BJ (cell line): Measurements from ENCODE around the gene CD19. TPM values are rescaled to one million over a fixed set of nuclear protein-coding genes. Genes with fewer than 3 reads are reported as not detected.

Source experiments
- CTCF ChIA-PET: fragments of 350-600 bp; formaldehyde crosslinking; extraction: SDS; loops from one replicate; lab custom pipeline; 2021; ENCODE audit warnings: antibody characterized with exemption, inconsistent platforms; lab: Yijun Ruan, JAX
- POLR2A ChIA-PET: fragments of 300-600 bp; sonication (Branson Sonifier 250); formaldehyde crosslinking; extraction: SDS; loops from one replicate; lab custom pipeline; 2021; ENCODE audit warnings: antibody characterized with exemption; lab: Charles Lee
- DNase-seq: peaks from one replicate; pipeline ENCODE4 v3.0.0-alpha.2; 2011; ENCODE audit warnings: low read depth
- H3K27me3 ChIP-seq: 2 replicates; pipeline ENCODE4 v1.6.0; 2011; ENCODE audit warnings: low read length; ENCODE audit not compliant: control insufficient read depth, insufficient read depth
- H3K36me3 ChIP-seq: 2 replicates; pipeline ENCODE4 v1.5.1; 2011; ENCODE audit warnings: low read length; ENCODE audit not compliant: control insufficient read depth, insufficient read depth
- H3K4me3 ChIP-seq: 2 replicates; pipeline ENCODE4 v1.5.1; 2011; ENCODE audit warnings: low read depth, mild to moderate bottlenecking, control low read depth, low read length
- polyA plus RNA-seq: library from polyadenylated mRNA; depleted of rRNA; stranded (reverse); fragments of >200 nt; gene quantifications from 2 replicates; pipeline ENCODE4 v1.2.3, GENCODE V29; 2011
- TF ChIP-seq, protein P1 (sequence below): IDR thresholded peaks from 2 replicates; pipeline ENCODE4 v1.5.1; 2011; ENCODE audit warnings: low read depth, mild to moderate bottlenecking, control low read depth, inconsistent platforms, low read length, moderate library complexity; ENCODE audit not compliant: insufficient read depth

Gene CD19
- polyA plus RNA-seq, 1 experiment, result not detected

DNA sequence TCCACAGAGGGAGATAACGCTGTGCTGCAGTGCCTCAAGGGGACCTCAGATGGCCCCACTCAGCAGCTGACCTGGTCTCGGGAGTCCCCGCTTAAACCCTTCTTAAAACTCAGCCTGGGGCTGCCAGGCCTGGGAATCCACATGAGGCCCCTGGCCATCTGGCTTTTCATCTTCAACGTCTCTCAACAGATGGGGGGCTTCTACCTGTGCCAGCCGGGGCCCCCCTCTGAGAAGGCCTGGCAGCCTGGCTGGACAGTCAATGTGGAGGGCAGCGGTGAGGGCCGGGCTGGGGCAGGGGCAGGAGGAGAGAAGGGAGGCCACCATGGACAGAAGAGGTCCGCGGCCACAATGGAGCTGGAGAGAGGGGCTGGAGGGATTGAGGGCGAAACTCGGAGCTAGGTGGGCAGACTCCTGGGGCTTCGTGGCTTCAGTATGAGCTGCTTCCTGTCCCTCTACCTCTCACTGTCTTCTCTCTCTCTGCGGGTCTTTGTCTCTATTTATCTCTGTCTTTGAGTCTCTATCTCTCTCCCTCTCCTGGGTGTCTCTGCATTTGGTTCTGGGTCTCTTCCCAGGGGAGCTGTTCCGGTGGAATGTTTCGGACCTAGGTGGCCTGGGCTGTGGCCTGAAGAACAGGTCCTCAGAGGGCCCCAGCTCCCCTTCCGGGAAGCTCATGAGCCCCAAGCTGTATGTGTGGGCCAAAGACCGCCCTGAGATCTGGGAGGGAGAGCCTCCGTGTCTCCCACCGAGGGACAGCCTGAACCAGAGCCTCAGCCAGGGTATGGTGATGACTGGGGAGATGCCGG, 769 bp downstream of the CD19 start:
- H3K4me3 ChIP-seq, result no peak overlapping the region
- no peaks in the 10 kb centered on the region for H3K36me3 ChIP-seq
- ChIA-PET CTCF (interaction anchor here (1.5 to 2.9 kb wide), 2 partner anchors 12 to 86 kb away, joined by 5 to 20 read pairs; partner anchors contain the start of gene TUFM), POLR2A (no interaction called here)
- H3K27me3 ChIP-seq, result no peaks in the 10 kb centered on the region
- DNase-seq, result no peak
- TF ChIP-seq, protein P1, sequence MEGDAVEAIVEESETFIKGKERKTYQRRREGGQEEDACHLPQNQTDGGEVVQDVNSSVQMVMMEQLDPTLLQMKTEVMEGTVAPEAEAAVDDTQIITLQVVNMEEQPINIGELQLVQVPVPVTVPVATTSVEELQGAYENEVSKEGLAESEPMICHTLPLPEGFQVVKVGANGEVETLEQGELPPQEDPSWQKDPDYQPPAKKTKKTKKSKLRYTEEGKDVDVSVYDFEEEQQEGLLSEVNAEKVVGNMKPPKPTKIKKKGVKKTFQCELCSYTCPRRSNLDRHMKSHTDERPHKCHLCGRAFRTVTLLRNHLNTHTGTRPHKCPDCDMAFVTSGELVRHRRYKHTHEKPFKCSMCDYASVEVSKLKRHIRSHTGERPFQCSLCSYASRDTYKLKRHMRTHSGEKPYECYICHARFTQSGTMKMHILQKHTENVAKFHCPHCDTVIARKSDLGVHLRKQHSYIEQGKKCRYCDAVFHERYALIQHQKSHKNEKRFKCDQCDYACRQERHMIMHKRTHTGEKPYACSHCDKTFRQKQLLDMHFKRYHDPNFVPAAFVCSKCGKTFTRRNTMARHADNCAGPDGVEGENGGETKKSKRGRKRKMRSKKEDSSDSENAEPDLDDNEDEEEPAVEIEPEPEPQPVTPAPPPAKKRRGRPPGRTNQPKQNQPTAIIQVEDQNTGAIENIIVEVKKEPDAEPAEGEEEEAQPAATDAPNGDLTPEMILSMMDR, result no peak

DNA sequence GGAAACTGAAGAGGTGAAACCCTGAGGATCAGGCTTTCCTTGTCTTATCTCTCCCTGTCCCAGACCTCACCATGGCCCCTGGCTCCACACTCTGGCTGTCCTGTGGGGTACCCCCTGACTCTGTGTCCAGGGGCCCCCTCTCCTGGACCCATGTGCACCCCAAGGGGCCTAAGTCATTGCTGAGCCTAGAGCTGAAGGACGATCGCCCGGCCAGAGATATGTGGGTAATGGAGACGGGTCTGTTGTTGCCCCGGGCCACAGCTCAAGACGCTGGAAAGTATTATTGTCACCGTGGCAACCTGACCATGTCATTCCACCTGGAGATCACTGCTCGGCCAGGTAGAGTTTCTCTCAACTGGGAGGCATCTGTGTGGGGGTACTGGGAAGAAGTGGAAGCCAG, 1.4 kb downstream of the CD19 start:
- DNase-seq, result no peak
- H3K4me3 ChIP-seq, result no peak overlapping the region
- no peaks in the 10 kb centered on the region for H3K36me3 ChIP-seq
- ChIA-PET POLR2A (no interaction called here), CTCF (interaction anchor here (1.5 to 2.9 kb wide), 2 partner anchors 11 to 86 kb away, joined by 5 to 20 read pairs; partner anchors contain the start of gene TUFM)
- H3K27me3 ChIP-seq, result no peaks in the 10 kb centered on the region
- TF ChIP-seq, protein P1, result no peak

DNA sequence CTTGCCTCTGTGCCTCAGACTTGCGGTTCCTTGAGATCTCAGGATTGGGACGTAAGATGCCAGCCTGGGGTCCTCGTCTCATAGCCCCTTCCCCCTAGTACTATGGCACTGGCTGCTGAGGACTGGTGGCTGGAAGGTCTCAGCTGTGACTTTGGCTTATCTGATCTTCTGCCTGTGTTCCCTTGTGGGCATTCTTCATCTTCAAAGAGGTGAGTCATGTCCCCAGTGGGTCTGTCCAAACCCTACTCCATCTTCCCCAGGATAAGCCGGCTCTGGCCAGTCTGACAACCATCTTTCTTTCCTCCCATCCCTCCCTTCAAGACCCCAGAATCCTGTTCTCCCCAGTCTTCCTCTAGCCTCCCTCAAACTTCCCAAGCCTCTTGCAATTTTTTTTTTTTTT, 3.6 kb downstream of the CD19 start:
- Histone ChIP-seq H3K36me3 (no peaks in the 10 kb centered on the region), H3K4me3 (no peak overlapping the region), H3K27me3 (no peaks in the 10 kb centered on the region)
- DNase-seq, result no peak
- TF ChIP-seq, protein P1, result no peak
- POLR2A ChIA-PET, result no interaction called here
- CTCF ChIA-PET, result interaction anchor here (1.0 to 3.4 kb wide), 2 partner anchors 10 to 61 kb away, joined by 3 to 17 read pairs; no protein-coding TSS in a partner anchor

DNA sequence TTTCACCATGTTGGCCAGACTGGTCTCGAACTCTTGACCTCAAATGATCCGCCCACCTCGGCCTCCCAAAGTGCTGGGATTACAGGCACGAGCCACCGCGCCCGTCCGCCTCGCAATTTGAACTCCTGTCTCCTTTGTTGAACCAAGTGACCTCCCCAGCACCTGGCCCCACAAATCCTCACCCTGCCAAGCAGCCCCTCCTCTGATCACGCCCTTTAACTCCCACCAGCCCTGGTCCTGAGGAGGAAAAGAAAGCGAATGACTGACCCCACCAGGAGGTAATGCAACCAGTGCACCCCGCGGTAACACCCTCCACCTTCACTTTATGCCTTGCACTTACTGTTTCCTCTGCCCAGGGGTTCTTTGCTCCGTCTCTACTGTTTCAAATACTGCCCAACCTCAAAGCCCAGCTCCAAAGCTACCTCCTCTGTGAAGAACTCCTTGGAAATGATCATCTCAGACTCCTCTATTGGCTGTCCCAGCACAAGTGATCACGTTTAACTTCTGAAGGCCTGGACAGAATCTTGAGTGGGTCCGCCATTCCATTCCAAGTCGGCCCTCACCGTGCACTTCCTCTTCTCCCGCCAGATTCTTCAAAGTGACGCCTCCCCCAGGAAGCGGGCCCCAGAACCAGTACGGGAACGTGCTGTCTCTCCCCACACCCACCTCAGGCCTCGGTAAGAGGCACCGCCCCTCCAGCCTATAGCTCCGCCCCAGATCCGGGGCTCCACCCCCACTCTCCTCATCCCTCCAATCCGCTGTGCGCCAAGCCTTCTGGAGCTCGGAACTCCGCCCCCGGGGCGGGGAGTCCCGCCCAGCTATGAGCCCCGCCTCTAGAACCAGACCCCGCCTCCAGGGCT, 4.4 kb downstream of the CD19 start:
- no peaks in the 10 kb centered on the region for H3K27me3 ChIP-seq
- DNase-seq, result peak; percentile 28
- TF ChIP-seq, protein P1, result no peak
- no peak overlapping the region for H3K4me3 ChIP-seq
- ChIA-PET POLR2A (no interaction called here), CTCF (interaction anchor here (3.4 kb wide), 1 partner anchor 9 kb away, joined by 17 read pairs; no protein-coding TSS in a partner anchor)
- no peaks in the 10 kb centered on the region for H3K36me3 ChIP-seq

DNA sequence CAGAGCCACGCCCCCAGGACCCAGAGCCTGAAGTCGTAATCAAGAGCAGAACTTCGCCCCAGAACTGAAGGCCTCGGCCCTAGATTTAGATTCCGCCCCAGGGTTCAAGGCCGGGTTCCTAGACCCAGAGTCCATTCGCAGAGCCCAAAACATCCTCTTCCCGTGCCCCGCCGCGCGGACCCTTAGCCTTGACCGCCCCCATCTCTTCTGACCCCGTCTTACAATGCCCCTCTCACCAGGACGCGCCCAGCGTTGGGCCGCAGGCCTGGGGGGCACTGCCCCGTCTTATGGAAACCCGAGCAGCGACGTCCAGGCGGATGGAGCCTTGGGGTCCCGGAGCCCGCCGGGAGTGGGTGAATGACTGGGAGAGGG, 5.0 kb downstream of the CD19 start:
- H3K27me3 ChIP-seq, result no peaks in the 10 kb centered on the region
- POLR2A ChIA-PET, result no interaction called here
- TF ChIP-seq, protein P1, result no peak
- H3K36me3 ChIP-seq, result no peaks in the 10 kb centered on the region
- CTCF ChIA-PET, result interaction anchor here (3.4 kb wide), 1 partner anchor 8 kb away, joined by 17 read pairs; no protein-coding TSS in a partner anchor
- no peak overlapping the region for H3K4me3 ChIP-seq
- DNase-seq, result no peak
